Measurements from ENCODE around the gene RFTN1. TPM values are rescaled to one million over a fixed set of nuclear protein-coding genes. Genes with fewer than 3 reads are reported as not detected.

The RFTN1 gene
- total RNA-seq, 3 donors from 2014 or later: 6.9 to 12.6 (median 9.7) TPM

DNA sequence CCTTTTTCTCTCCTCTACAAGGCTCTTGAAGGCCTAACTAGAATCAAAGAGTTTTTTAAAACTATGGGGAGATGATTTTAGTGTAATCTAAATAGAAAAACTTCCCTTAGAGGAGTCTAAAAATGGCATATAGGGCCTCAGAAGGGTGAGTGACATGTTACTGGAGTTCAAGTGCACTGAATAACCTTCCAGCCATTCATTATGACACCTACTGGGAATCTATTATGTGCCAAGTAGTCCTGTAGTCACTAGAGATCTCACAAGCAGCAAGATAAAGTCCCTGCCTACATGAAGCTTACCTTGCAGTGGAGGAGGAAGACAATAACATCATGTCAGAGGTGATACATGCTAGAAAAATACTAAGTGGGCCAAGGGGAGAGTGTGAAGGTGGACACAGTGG is 152.4 kb downstream of the RFTN1 start:
- Histone ChIP-seq H3K9me3 (no peaks in the 10 kb centered on the region), H3K4me1 (ENCODE audit: low read depth) (no peaks in the 10 kb centered on the region), H3K4me3 (no peak overlapping the region), H3K36me3 (ENCODE audit: low read depth) (no peaks in the 10 kb centered on the region)
- DNase-seq (no peak), ATAC-seq (no peak)
- intact Hi-C loops (cut with DNase I, micrococcal nuclease): no loop called here
- TF ChIP-seq, protein P1, sequence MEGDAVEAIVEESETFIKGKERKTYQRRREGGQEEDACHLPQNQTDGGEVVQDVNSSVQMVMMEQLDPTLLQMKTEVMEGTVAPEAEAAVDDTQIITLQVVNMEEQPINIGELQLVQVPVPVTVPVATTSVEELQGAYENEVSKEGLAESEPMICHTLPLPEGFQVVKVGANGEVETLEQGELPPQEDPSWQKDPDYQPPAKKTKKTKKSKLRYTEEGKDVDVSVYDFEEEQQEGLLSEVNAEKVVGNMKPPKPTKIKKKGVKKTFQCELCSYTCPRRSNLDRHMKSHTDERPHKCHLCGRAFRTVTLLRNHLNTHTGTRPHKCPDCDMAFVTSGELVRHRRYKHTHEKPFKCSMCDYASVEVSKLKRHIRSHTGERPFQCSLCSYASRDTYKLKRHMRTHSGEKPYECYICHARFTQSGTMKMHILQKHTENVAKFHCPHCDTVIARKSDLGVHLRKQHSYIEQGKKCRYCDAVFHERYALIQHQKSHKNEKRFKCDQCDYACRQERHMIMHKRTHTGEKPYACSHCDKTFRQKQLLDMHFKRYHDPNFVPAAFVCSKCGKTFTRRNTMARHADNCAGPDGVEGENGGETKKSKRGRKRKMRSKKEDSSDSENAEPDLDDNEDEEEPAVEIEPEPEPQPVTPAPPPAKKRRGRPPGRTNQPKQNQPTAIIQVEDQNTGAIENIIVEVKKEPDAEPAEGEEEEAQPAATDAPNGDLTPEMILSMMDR (IDR thresholded peaks at IDR 0.05): no peak

DNA sequence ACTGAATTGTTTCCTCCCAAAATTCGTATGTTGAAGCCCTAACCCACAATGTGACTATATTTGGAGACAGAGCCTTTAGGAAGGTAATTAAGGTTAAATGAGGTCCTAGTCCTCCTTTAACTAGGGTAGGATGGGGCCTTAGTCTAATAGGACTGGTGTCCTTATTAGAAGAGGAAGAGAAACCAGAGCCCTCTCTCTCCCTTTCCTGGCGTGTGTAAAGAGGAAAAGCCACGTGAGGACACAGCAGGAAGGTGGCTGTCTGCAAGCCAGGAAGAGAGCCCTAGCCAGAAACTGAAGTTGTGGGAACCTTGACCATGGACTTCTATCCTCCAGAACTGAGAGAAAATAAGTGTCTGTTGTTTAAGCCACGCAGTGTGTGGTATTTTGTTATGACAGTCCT is 154.2 kb downstream of the RFTN1 start:
- no peaks in the 10 kb centered on the region for H3K36me3 ChIP-seq (ENCODE audit: low read depth)
- DNase-seq: no peak
- intact Hi-C loops (cut with DNase I, micrococcal nuclease): no loop called here
- TF ChIP-seq, protein P1 (IDR thresholded peaks at IDR 0.05): no peak
- no peaks in the 10 kb centered on the region for H3K9me3 ChIP-seq
- no peaks in the 10 kb centered on the region for H3K4me1 ChIP-seq (ENCODE audit: low read depth)
- no peak overlapping the region for H3K4me3 ChIP-seq
- ATAC-seq: no peak

DNA sequence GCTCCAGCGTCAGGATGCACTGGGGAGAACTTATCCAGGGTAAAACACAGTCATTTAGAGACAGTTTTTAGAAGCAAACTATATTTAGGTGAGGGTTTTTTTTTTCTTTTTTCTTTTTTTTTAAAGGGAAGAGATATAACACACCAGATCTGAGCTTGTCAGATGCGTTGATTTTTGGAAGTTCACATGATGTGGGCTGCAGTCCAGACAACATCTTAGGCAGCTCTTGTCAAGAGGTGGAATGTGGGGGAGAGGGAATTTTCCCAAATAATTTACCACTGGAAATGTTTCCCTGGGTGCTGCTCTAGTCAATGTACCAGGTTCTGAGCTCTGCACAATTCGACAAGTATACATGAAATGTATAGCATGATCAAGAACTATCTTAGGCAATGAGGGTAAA is 155.2 kb downstream of the RFTN1 start:
- no peak for DNase-seq
- TF ChIP-seq, protein P1 (IDR thresholded peaks at IDR 0.05): no peak
- H3K9me3 ChIP-seq: no peaks in the 10 kb centered on the region
- intact Hi-C loops (cut with DNase I, micrococcal nuclease): no loop called here
- no peak overlapping the region for H3K4me3 ChIP-seq
- ATAC-seq: no peak
- H3K36me3 ChIP-seq (ENCODE audit: low read depth): no peaks in the 10 kb centered on the region
- no peaks in the 10 kb centered on the region for H3K4me1 ChIP-seq (ENCODE audit: low read depth)

DNA sequence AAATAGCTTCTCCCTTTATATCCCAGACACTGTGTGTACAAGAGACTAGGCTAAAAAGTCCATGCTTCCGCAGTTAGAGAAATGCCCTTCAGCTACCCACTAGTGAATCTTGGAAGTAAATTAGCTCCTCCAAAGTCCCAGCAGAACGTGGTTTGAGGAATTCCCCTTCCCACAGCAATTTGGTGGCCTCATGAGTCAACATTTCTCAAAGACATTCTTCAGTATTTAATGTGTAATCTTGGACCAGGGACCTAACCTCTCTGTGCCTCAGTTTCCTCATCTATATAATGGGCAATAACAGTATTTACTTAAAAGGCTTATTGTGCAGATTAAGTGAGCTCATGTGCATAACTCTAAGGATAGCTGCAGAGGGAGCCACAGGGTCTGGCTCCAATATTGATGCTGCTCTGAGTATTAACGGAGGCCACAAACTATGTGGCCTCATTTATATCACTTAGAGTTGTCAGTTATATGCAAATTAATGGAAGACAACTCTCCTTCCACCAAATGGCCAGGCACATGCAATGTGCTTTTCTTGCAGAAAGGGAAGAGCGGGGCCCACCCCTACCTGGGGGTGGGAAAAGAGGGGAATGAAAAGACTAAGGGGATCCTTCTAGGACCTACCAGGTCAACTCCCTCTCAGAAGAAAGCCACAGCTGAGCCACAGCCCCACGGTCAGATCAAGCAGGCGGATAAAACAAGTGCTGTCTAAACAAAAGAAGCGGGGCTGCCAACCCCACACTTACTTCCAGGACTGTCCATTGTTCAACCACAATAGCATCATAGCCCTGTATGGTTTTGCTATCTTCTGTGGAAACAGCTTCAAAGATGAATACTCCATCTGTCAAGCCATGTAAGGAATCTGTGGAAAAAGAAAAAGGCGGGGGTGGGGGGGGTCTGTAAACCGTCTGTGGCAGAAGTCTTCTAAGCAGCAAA is 156.0 kb downstream of the RFTN1 start:
- intact Hi-C loops (cut with DNase I, micrococcal nuclease): no loop called here
- no peak for ATAC-seq
- H3K36me3 ChIP-seq (ENCODE audit: low read depth): no peaks in the 10 kb centered on the region
- TF ChIP-seq, protein P1 (IDR thresholded peaks at IDR 0.05): no peak
- no peak overlapping the region for H3K4me3 ChIP-seq
- no peaks in the 10 kb centered on the region for H3K4me1 ChIP-seq (ENCODE audit: low read depth)
- no peaks in the 10 kb centered on the region for H3K9me3 ChIP-seq
- no peak for DNase-seq

DNA sequence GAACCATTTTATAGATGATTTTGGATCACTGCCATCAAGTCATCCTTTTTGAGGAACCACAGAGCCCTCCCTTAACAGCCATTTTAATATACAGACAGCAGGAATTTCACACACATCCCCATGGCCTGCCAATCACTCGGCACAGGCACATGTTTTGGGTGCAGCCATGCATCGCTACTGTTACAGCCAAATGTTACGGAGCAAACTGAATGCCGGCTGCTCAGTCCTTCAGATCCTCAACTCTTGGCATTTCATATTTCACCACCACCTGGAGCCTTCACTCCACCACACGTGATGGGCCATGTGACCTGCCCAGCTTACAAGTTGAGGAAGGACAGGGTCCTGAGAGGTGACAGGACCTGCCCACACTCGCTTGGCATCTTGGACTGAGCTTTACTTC is 157.7 kb downstream of the RFTN1 start:
- no peak for DNase-seq
- Histone ChIP-seq H3K4me1 (ENCODE audit: low read depth) (no peaks in the 10 kb centered on the region), H3K4me3 (no peak overlapping the region), H3K9me3 (no peaks in the 10 kb centered on the region), H3K36me3 (ENCODE audit: low read depth) (no peaks in the 10 kb centered on the region)
- no peak for ATAC-seq
- TF ChIP-seq, protein P1 (IDR thresholded peaks at IDR 0.05): no peak
- intact Hi-C loops (cut with DNase I, micrococcal nuclease): no loop called here

Data from mucosa of descending colon (tissue), 3 donors.